B cell (primary cell): ENCODE results near the gene SPECC1L. TPM values are rescaled to one million over a fixed set of nuclear protein-coding genes. Genes with fewer than 3 reads are reported as not detected.
"Not testable (repeated sequence)": the region's sequence is repeated elsewhere in the genome, so short reads cannot be mapped to it uniquely, and the experiment has no call there.

Source experiments
- ATAC-seq: fragments of 200-7000 bp; cut with Tn5 transposase; one replicate; pipeline ENCODE4 v1.10.0; 2021; ENCODE audit warnings: low read depth, mild to moderate bottlenecking, moderate number of reproducible peaks, moderate library complexity
- CTCF ChIA-PET: fragments of 350-600 bp; sonication (Branson Sonifier 250); formaldehyde crosslinking; loops from one replicate; lab custom pipeline; 2021; ENCODE audit warnings: antibody characterized with exemption, inconsistent platforms; lab: Charles Lee
- POLR2A ChIA-PET: fragments of 350-600 bp; sonication (Branson Sonifier 250); formaldehyde crosslinking; loops from one replicate; lab custom pipeline; 2021; ENCODE audit warnings: antibody characterized with exemption; lab: Charles Lee
- DNase-seq: peaks from one replicate; pipeline ENCODE4 v3.0.0; 2013
- H2AFZ ChIP-seq: 2 replicates; pipeline ENCODE4 v1.6.1; 2012; ENCODE audit warnings: mild to moderate bottlenecking, low read depth, low read length; ENCODE audit not compliant: insufficient read depth, poor library complexity, severe bottlenecking
- H3K27ac ChIP-seq, 2 donors: 1 replicate in 1 of 2; 2 replicates in 1 of 2; pipeline ENCODE4 v1.5.1; 2012 to 2013; ENCODE audit warnings: low read length in 2 of 2, mild to moderate bottlenecking in 2 of 2, moderate library complexity in 1 of 2
- H3K27me3 ChIP-seq, 4 experiments: fragments of 200-600 bp in 1 of 4; sonication (generic) in 1 of 4; replicated peaks in 1 of 4; 1 replicate in 2 of 4; 2 replicates in 2 of 4; pipeline versions ENCODE4 v1.6.1 to v1.7.0; 2013 to 2016; ENCODE audit warnings: low read length in 3 of 4, mild to moderate bottlenecking in 2 of 4, mixed read lengths in 1 of 4, moderate library complexity in 1 of 4; ENCODE audit not compliant: insufficient read depth in 4 of 4, control insufficient read depth in 3 of 4; ENCODE audit errors: control extremely low read depth in 1 of 4
- H3K36me3 ChIP-seq, 2 experiments: replicated peaks in 1 of 2; 1 replicate in 1 of 2; 2 replicates in 1 of 2; pipeline versions ENCODE4 v1.6.1 to v1.7.1; 2013; ENCODE audit warnings: low read length in 1 of 2; ENCODE audit not compliant: insufficient read depth in 2 of 2, control insufficient read depth in 1 of 2; ENCODE audit errors: control extremely low read depth in 1 of 2, extremely low read depth in 1 of 2
- H3K4me1 ChIP-seq, 2 donors: fragments of 200-600 bp in 1 of 2; sonication (generic) in 1 of 2; 1 replicate in 1 of 2; 2 replicates in 1 of 2; pipeline versions ENCODE4 v1.5.1 to v1.6.1; 2013 to 2017; ENCODE audit warnings: low read length in 2 of 2; ENCODE audit not compliant: control insufficient read depth in 2 of 2, insufficient read depth in 2 of 2
- H3K4me2 ChIP-seq: replicated peaks from 2 replicates; pipeline ENCODE3; 2012; ENCODE audit warnings: mild to moderate bottlenecking, low read depth, low read length; ENCODE audit not compliant: poor library complexity, severe bottlenecking
- H3K4me3 ChIP-seq, 5 experiments: fragments of 200-600 bp in 1 of 5; sonication (generic) in 1 of 5; 1 replicate in 3 of 5; 2 replicates in 2 of 5; pipeline versions ENCODE4 v1.5.1 to v1.7.0; 2011 to 2016; ENCODE audit warnings: low read length in 4 of 5, mild to moderate bottlenecking in 4 of 5, low read depth in 2 of 5, control low read depth in 1 of 5, moderate library complexity in 1 of 5; ENCODE audit not compliant: insufficient read depth in 1 of 5; ENCODE audit errors: control extremely low read depth in 1 of 5, extremely low read depth in 1 of 5
- H3K79me2 ChIP-seq: fragments of 200-600 bp; sonication (generic); one replicate; pipeline ENCODE4 v1.6.0; 2016; ENCODE audit warnings: low read length; ENCODE audit not compliant: control insufficient read depth, insufficient read depth
- H3K9ac ChIP-seq: fragments of 200-600 bp; sonication (generic); 2 replicates; pipeline ENCODE4 v1.6.1; 2017; ENCODE audit warnings: mild to moderate bottlenecking, low read length, moderate library complexity
- H3K9me3 ChIP-seq, 3 donors: one replicate each; pipeline versions ENCODE4 v1.6.1 to v1.7.1; 2013; ENCODE audit warnings: low read length in 2 of 3; ENCODE audit not compliant: control insufficient read depth in 2 of 3, insufficient read depth in 1 of 3; ENCODE audit errors: control extremely low read depth in 1 of 3
- H4K20me1 ChIP-seq: 2 replicates; pipeline ENCODE4 v1.6.0; 2012; ENCODE audit warnings: mild to moderate bottlenecking, low read length; ENCODE audit not compliant: insufficient read depth, control insufficient read depth, poor library complexity, severe bottlenecking
- H3K27ac Mint-ChIP-seq: one replicate; pipeline ENCODE4 v1.8.0; 2021; ENCODE audit warnings: mixed read lengths
- H3K27me3 Mint-ChIP-seq: one replicate; pipeline ENCODE4 v1.8.0; 2021; ENCODE audit warnings: mixed read lengths
- H3K4me1 Mint-ChIP-seq: one replicate; pipeline ENCODE4 v1.8.0; 2021; ENCODE audit warnings: mixed read lengths
- H3K4me3 Mint-ChIP-seq: one replicate; pipeline ENCODE4 v1.8.0; 2021; ENCODE audit warnings: mixed read lengths
- H3K9me3 Mint-ChIP-seq: one replicate; pipeline ENCODE4 v1.8.0; 2022; ENCODE audit warnings: mixed read lengths; ENCODE audit not compliant: insufficient read depth
- WGBS: methylation state at CpG from one replicate; pipeline ENCODE4 v1.1.5; 2013; ENCODE audit warnings: missing lambda C conversion rate; ENCODE audit not compliant: insufficient coverage; 5-methylcytosine and 5-hydroxymethylcytosine counted together
- intact Hi-C: fragments of 100-400 bp; cut with micrococcal nuclease; formaldehyde crosslinking; loops from one replicate; pipeline ENCODE4 v1.10.0; 2022
- polyA plus RNA-seq: library from polyadenylated mRNA; depleted of rRNA; stranded (reverse); fragments of >200 nt; gene quantifications from 2 replicates; pipeline ENCODE4 v1.2.3, GENCODE V29; 2012
- total RNA-seq, 2 donors: library from RNA; stranded (reverse); fragments of 120-200 nt in 1 of 2; gene quantifications; 1 replicate in 1 of 2; 2 replicates in 1 of 2; pipeline versions ENCODE4 v1.2.3 to v1.2.4, GENCODE V29; 2013 to 2022

The SPECC1L gene
- total and polyA plus RNA-seq, 2 donors (not counting 1 experiment from before 2014, with no cell fraction given): 14.4 to 85.3 TPM

GRCh38 chr22:24248611-24249010 lies 22.0 kb upstream of the SPECC1L start:
- H3K4me1 Mint-ChIP-seq, ATAC-seq, H3K27ac Mint-ChIP-seq, H3K79me2 ChIP-seq, H3K4me3 Mint-ChIP-seq, H2AFZ ChIP-seq, POLR2A ChIA-PET, H3K4me1 ChIP-seq, H3K4me3 ChIP-seq, CTCF ChIA-PET, H3K9ac ChIP-seq, DNase-seq, H3K4me2 ChIP-seq, H4K20me1 ChIP-seq, H3K27me3 Mint-ChIP-seq, H3K9me3 Mint-ChIP-seq, H3K36me3 ChIP-seq, H3K27ac ChIP-seq, H3K27me3 ChIP-seq, H3K9me3 ChIP-seq: not testable (repeated sequence)
- WGBS: 90% methylated on average over 6 of the region's 15 CpGs
- intact Hi-C loops: loop anchor here (5.0 to 10.0 kb wide), 2 partner anchors 64 to 141 kb away; partner anchors contain the start of gene SUSD2

DNA sequence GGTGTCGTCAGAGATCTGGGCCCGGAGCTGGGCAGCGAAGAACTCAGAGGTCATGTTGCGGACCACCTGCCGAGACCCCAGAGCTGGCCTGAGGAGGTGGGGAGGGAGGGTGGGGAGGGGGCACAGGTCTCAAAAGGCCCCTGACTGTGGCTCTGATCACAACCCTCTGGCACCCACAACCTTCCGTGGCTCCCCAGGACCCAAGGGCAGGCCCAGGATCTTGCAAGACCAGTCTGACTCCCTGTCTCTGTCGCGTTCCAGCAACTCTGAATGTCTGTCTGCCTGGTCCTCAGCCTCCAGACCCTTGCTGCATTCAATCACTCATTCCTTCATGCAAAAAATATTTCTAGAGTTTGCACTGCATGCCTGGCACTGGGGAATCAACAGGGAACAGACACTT lies 21.2 kb upstream of the SPECC1L start:
- POLR2A ChIA-PET, H3K36me3 ChIP-seq, H3K27ac Mint-ChIP-seq, H3K4me3 ChIP-seq, H3K4me1 Mint-ChIP-seq, DNase-seq, H3K27me3 Mint-ChIP-seq, H3K4me3 Mint-ChIP-seq, H3K9me3 ChIP-seq, H3K79me2 ChIP-seq, H3K4me2 ChIP-seq, H3K4me1 ChIP-seq, CTCF ChIA-PET, H3K9ac ChIP-seq, H2AFZ ChIP-seq, H3K27me3 ChIP-seq, H3K27ac ChIP-seq, H3K9me3 Mint-ChIP-seq, ATAC-seq, H4K20me1 ChIP-seq: not testable (repeated sequence)
- 86% methylated on average over 1 of the region's 8 CpGs for WGBS
- intact Hi-C loops: loop anchor here (5.0 to 10.0 kb wide), 2 partner anchors 65 to 142 kb away; partner anchors contain the start of gene SUSD2

- H3K4me3 ChIP-seq, ATAC-seq, H3K27me3 Mint-ChIP-seq, H3K9me3 ChIP-seq, H3K4me3 Mint-ChIP-seq, CTCF ChIA-PET, DNase-seq, H3K36me3 ChIP-seq, H3K27ac ChIP-seq, POLR2A ChIA-PET, H3K9ac ChIP-seq, H3K4me1 ChIP-seq, intact Hi-C loops, H3K27ac Mint-ChIP-seq, H3K79me2 ChIP-seq, H3K4me1 Mint-ChIP-seq, H3K9me3 Mint-ChIP-seq, H3K27me3 ChIP-seq, H2AFZ ChIP-seq, H4K20me1 ChIP-seq, H3K4me2 ChIP-seq: not testable (repeated sequence)
- no CpG with 5 or more reads among the region's 28 CpGs for WGBS
Measured at GRCh38 chr22:24251286-24251685, 19.3 kb upstream of the SPECC1L start.

GRCh38 chr22:24253126-24253525 lies 17.5 kb upstream of the SPECC1L start:
- ATAC-seq, H3K4me3 Mint-ChIP-seq, DNase-seq, H3K27me3 Mint-ChIP-seq, H3K4me3 ChIP-seq, H3K27ac ChIP-seq, H3K36me3 ChIP-seq, intact Hi-C loops, H3K4me1 Mint-ChIP-seq, H3K9me3 Mint-ChIP-seq, H2AFZ ChIP-seq, H3K4me1 ChIP-seq, H3K9ac ChIP-seq, H3K9me3 ChIP-seq, CTCF ChIA-PET, H3K79me2 ChIP-seq, H3K27me3 ChIP-seq, H4K20me1 ChIP-seq, H3K4me2 ChIP-seq, POLR2A ChIA-PET, H3K27ac Mint-ChIP-seq: not testable (repeated sequence)
- 98% methylated on average over 7 of the region's 12 CpGs for WGBS
